Measurements from ENCODE around the gene AFAP1L1.

AFAP1L1 gene

GRCh38 chr5:149355688-149356087, 84.0 kb downstream of the AFAP1L1 start:
- peak; percentile 21 for DNase-seq

GRCh38 chr5:149356391-149356790, 84.7 kb downstream of the AFAP1L1 start:
- peak; percentile 66 for DNase-seq

- peak; percentile 97 for DNase-seq
Observed at GRCh38 chr5:149357370-149358293, 86.0 kb downstream of the AFAP1L1 start, which contains the start of gene PCYOX1L. TSS of gene PCYOX1L (plus strand) at chr5:149358046. CDS start at chr5:149358069, 23 bp downstream.

- peak; percentile 38 for DNase-seq
Observed at GRCh38 chr5:149358294-149358651, 86.6 kb downstream of the AFAP1L1 start.

- no peak for DNase-seq
Observed at GRCh38 chr5:149358868-149359495, 87.3 kb downstream of the AFAP1L1 start.

- DNase-seq: no peak
Observed at GRCh38 chr5:149360272-149360671, 88.6 kb downstream of the AFAP1L1 start.

GRCh38 chr5:149362541-149362940, 90.9 kb downstream of the AFAP1L1 start:
- no peak for DNase-seq

GRCh38 chr5:149363358-149363757, 91.7 kb downstream of the AFAP1L1 start:
- DNase-seq: no peak

GRCh38 chr5:149363936-149364335, 92.3 kb downstream of the AFAP1L1 start:
- DNase-seq: no peak

GRCh38 chr5:149364719-149365118, 93.1 kb downstream of the AFAP1L1 start:
- no peak for DNase-seq

- no peak for DNase-seq
Observed at GRCh38 chr5:149365418-149365817, 93.8 kb downstream of the AFAP1L1 start.

- DNase-seq: no peak
Observed at GRCh38 chr5:149366169-149366729, 94.6 kb downstream of the AFAP1L1 start.

GRCh38 chr5:149367249-149367971, 95.8 kb downstream of the AFAP1L1 start:
- DNase-seq: peak; percentile 60

GRCh38 chr5:149367972-149368645, 96.5 kb downstream of the AFAP1L1 start:
- no peak for DNase-seq

- DNase-seq: no peak
Observed at GRCh38 chr5:149370878-149371277, 99.2 kb downstream of the AFAP1L1 start.

- peak; percentile 72 for DNase-seq
Observed at GRCh38 chr5:149371296-149371962, 99.8 kb downstream of the AFAP1L1 start.

GRCh38 chr5:149372076-149372795, 100.6 kb downstream of the AFAP1L1 start:
- no peak for DNase-seq

- no peak for DNase-seq
Observed at GRCh38 chr5:149372932-149373331, 101.3 kb downstream of the AFAP1L1 start.

GRCh38 chr5:149374303-149374702, 102.6 kb downstream of the AFAP1L1 start:
- DNase-seq: no peak

- no peak for DNase-seq
Observed at GRCh38 chr5:149374801-149375200, 103.1 kb downstream of the AFAP1L1 start.

- DNase-seq: no peak
Observed at GRCh38 chr5:149375434-149375833, 103.8 kb downstream of the AFAP1L1 start.
